NCI-H774 (cell line): Measurements from ENCODE around the gene ECPAS.
"Not testable (repeated sequence)": the region's sequence is repeated elsewhere in the genome, so short reads cannot be mapped to it uniquely, and the experiment has no call there.

Experiments used
- DNase-seq: peaks from one replicate; lab custom pipeline; 2025; lab: John Stamatoyannopoulos, UW

ECPAS gene

GRCh38 chr9:111349766-111350165 lies 134.4 kb downstream of the ECPAS start:
- no peak for DNase-seq

GRCh38 chr9:111348821-111349271 lies 135.3 kb downstream of the ECPAS start:
- no peak for DNase-seq

- DNase-seq: not testable (repeated sequence)
These were observed 149.8 kb downstream of the ECPAS start for GRCh38 chr9:111334318-111334863.

GRCh38 chr9:111330124-111330523 lies 154.1 kb downstream of the ECPAS start, which contains the start of gene OR2K2:
OR2K2 (minus strand) TSS chr9:111330224; CDS start chr9:111328433, 1,791 bp downstream.
- DNase-seq: no peak

GRCh38 chr9:111320631-111321030 lies 163.6 kb downstream of the ECPAS start:
- no peak for DNase-seq

GRCh38 chr9:111316796-111317195 lies 167.4 kb downstream of the ECPAS start:
- no peak for DNase-seq
